ENCODE results near the gene GTF2I. TPM values are rescaled to one million over a fixed set of nuclear protein-coding genes. Genes with fewer than 3 reads are reported as not detected.

Gene GTF2I
- total RNA-seq, 4 donors from 2014 or later: 142 to 376 (median 172) TPM

GRCh38 chr7:74672343-74672915, 14.9 kb downstream of the GTF2I start:
- no peaks in the 10 kb centered on the region for H3K27me3 ChIP-seq
- 70% methylated on average over 6 of the region's 6 CpGs for WGBS
- no peak overlapping the region for H3K4me3 ChIP-seq
- H3K27ac ChIP-seq: no peak overlapping the region
- TF ChIP-seq POLR2A (IDR thresholded peaks at IDR 0.05) (no peak), POLR2AphosphoS5 (IDR thresholded peaks at IDR 0.05) (no peak), EP300 (IDR thresholded peaks at IDR 0.05) (no peak), CTCF (IDR thresholded peaks at IDR 0.05) (no peak)
- H3K36me3 ChIP-seq: peaks cover 14% of the 10 kb centered on the region
- DNase-seq (ENCODE audit: low spot score in 2 of 2): no peak
- no peaks in the 10 kb centered on the region for H3K9me3 ChIP-seq
- peaks cover 19% of the 10 kb centered on the region for H3K4me1 ChIP-seq

DNA sequence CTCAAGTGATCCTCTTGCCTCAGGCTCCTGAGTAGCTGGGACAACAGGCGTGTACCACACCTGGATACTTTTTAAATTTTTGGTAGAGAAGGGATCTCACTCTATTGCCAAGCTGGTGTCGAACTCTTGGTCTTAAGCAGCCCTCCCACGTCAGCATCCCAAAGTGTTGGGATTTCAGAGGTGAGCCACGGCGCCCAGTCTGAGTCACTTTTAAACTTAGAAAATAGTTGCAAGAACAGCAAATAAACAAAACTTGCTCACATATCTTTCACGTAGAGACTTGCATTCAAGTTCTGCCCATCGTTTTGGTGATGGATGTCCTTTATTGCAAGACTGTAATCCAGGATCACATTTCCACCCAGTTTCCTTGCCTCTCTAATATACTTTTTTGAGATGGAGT, 16.6 kb downstream of the GTF2I start:
- WGBS: 76% methylated on average over 7 of the region's 7 CpGs
- Histone ChIP-seq H3K27me3 (no peaks in the 10 kb centered on the region), H3K4me1 (peaks cover 19% of the 10 kb centered on the region), H3K36me3 (peaks cover 14% of the 10 kb centered on the region), H3K4me3 (no peak overlapping the region), H3K9me3 (no peaks in the 10 kb centered on the region), H3K27ac (no peak overlapping the region)
- DNase-seq (ENCODE audit: low spot score in 2 of 2): no peak
- TF ChIP-seq CTCF (IDR thresholded peaks at IDR 0.05) (no peak), EP300 (IDR thresholded peaks at IDR 0.05) (no peak), POLR2AphosphoS5 (IDR thresholded peaks at IDR 0.05) (no peak), POLR2A (IDR thresholded peaks at IDR 0.05) (no peak)

DNA sequence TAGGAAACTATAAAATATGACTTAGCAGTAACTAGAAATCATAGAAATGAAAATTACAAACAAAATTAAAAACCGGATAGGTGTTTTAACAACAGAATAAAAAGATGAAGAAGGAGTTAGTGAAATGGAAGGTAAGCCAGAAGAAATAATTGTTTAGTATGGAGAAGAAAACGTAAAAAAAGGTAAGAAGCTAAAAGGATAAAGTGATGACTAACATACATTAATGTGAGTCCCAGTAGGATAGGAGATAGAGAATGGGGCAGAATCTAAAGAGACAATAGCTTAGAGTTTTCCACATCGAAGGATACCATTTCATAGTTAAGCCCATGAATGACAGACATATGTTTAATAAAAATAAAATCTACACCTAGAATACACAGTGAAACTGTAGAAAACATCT, 25.3 kb downstream of the GTF2I start:
- Histone ChIP-seq H3K4me3 (no peak overlapping the region), H3K27me3 (no peaks in the 10 kb centered on the region), H3K27ac (no peak overlapping the region), H3K36me3 (no peaks in the 10 kb centered on the region), H3K9me3 (no peaks in the 10 kb centered on the region), H3K4me1 (no peaks in the 10 kb centered on the region)
- WGBS: 93% methylated on average over 3 of the region's 3 CpGs
- DNase-seq (ENCODE audit: low spot score in 2 of 2): no peak
- TF ChIP-seq POLR2AphosphoS5 (IDR thresholded peaks at IDR 0.05): no peak
- TF ChIP-seq POLR2A (IDR thresholded peaks at IDR 0.05): no peak
- no peak for TF ChIP-seq CTCF (IDR thresholded peaks at IDR 0.05)
- no peak for TF ChIP-seq EP300 (IDR thresholded peaks at IDR 0.05)

- Histone ChIP-seq H3K27ac (no peak overlapping the region), H3K27me3 (no peaks in the 10 kb centered on the region), H3K9me3 (no peaks in the 10 kb centered on the region), H3K4me1 (no peaks in the 10 kb centered on the region), H3K36me3 (no peaks in the 10 kb centered on the region), H3K4me3 (no peak overlapping the region)
- TF ChIP-seq CTCF (IDR thresholded peaks at IDR 0.05) (no peak), POLR2AphosphoS5 (IDR thresholded peaks at IDR 0.05) (no peak), EP300 (IDR thresholded peaks at IDR 0.05) (no peak), POLR2A (IDR thresholded peaks at IDR 0.05) (no peak)
- no peak for DNase-seq (ENCODE audit: low spot score in 2 of 2)
- 94% methylated on average over 5 of the region's 5 CpGs for WGBS
Observed at GRCh38 chr7:74683799-74684198, 26.3 kb downstream of the GTF2I start.

- Histone ChIP-seq H3K4me3 (no peak overlapping the region), H3K36me3 (peaks cover 4% of the 10 kb centered on the region), H3K9me3 (no peaks in the 10 kb centered on the region), H3K27ac (no peak overlapping the region), H3K27me3 (no peaks in the 10 kb centered on the region), H3K4me1 (no peaks in the 10 kb centered on the region)
- 83% methylated on average over 11 of the region's 11 CpGs for WGBS
- no peak for DNase-seq (ENCODE audit: low spot score in 2 of 2)
- TF ChIP-seq EP300 (IDR thresholded peaks at IDR 0.05) (no peak), POLR2A (IDR thresholded peaks at IDR 0.05) (no peak), CTCF (IDR thresholded peaks at IDR 0.05) (no peak), POLR2AphosphoS5 (IDR thresholded peaks at IDR 0.05) (no peak)
Observed at GRCh38 chr7:74684473-74684872, 27.0 kb downstream of the GTF2I start.
